Stimulated activated effector memory CD8-positive, alpha-beta T cell treated with anti-CD3 and anti-CD28 coated beads, Interleukin-12 subunit alpha, Interleukin-12 subunit beta, amount 100 ng/mL, for 72 hours (primary cell): Measurements from ENCODE around the gene SIRT5.

Source experiments
- ATAC-seq: fragments of 150-1000 bp; cut with Tn5 transposase; 2 replicates; pipeline ENCODE4 v1.10.0; 2021
- DNase-seq, 2 donors: peaks; one replicate each; pipeline ENCODE4 v3.0.0; 2021 to 2022; ENCODE audit warnings: low spot score in 2 of 2
- H3K27ac Mint-ChIP-seq: one replicate; pipeline ENCODE4 v1.8.0; 2022; ENCODE audit warnings: mild to moderate bottlenecking, mixed read lengths
- H3K36me3 Mint-ChIP-seq: one replicate; pipeline ENCODE4 v1.8.0; 2022; ENCODE audit warnings: mild to moderate bottlenecking, mixed read lengths
- H3K4me1 Mint-ChIP-seq: one replicate; pipeline ENCODE4 v1.8.0; 2022; ENCODE audit warnings: mixed read lengths
- H3K4me3 Mint-ChIP-seq: one replicate; pipeline ENCODE4 v1.8.0; 2022; ENCODE audit warnings: mild to moderate bottlenecking, mixed read lengths
- H3K9me3 Mint-ChIP-seq: one replicate; pipeline ENCODE4 v1.8.0; 2022; ENCODE audit warnings: mixed read lengths

SIRT5 gene

GRCh38 chr6:13629459-13630116 is 55.2 kb downstream of the SIRT5 start:
- peaks cover 97% of the 10 kb centered on the region for H3K36me3 Mint-ChIP-seq

GRCh38 chr6:13630499-13630898 is 56.1 kb downstream of the SIRT5 start:
- Mint-ChIP-seq H3K4me1 (peaks cover 9% of the 10 kb centered on the region), H3K9me3 (no peaks in the 10 kb centered on the region), H3K27ac (peak overlapping the region; percentile 20), H3K4me3 (no peak overlapping the region), H3K36me3 (peaks cover 97% of the 10 kb centered on the region)
- no peak for ATAC-seq
- DNase-seq: no peak

More at GRCh38 chr6:13629459-13630116, 55.2 kb downstream of the SIRT5 start:
- no peak for ATAC-seq
- Mint-ChIP-seq H3K9me3 (no peaks in the 10 kb centered on the region), H3K4me3 (no peak overlapping the region), H3K27ac (peak overlapping the region; percentile 20), H3K4me1 (peaks cover 15% of the 10 kb centered on the region)
- DNase-seq: no peak

DNA sequence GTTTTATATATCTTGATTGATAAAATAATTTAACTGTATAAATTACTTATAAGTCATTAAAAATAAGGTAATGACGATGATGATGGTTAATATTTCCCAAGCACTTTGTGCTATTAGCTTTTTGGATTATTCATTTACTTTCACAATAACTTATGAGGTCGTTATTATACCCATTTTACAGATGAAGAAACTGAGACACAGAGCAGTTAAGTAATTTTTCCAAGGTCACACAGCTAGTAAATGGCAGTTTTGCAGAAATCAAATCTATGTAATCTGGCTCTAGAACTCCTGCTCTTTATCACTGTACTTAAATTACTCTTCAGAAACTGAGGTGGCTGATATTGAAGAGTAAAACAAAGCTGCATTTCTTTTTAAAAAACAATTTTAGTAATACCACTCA is 58.9 kb downstream of the SIRT5 start:
- Mint-ChIP-seq H3K4me3 (no peak overlapping the region), H3K27ac (no peak overlapping the region), H3K36me3 (peaks cover 97% of the 10 kb centered on the region), H3K4me1 (peaks cover 20% of the 10 kb centered on the region), H3K9me3 (no peaks in the 10 kb centered on the region)
- DNase-seq (no peak), ATAC-seq (no peak)

- Mint-ChIP-seq H3K4me1 (peaks cover 15% of the 10 kb centered on the region), H3K36me3 (peaks cover 96% of the 10 kb centered on the region), H3K27ac (no peak overlapping the region), H3K4me3 (no peak overlapping the region), H3K9me3 (no peaks in the 10 kb centered on the region)
- DNase-seq (no peak), ATAC-seq (no peak)
These were observed 61.7 kb downstream of the SIRT5 start for GRCh38 chr6:13635948-13636658.

DNA sequence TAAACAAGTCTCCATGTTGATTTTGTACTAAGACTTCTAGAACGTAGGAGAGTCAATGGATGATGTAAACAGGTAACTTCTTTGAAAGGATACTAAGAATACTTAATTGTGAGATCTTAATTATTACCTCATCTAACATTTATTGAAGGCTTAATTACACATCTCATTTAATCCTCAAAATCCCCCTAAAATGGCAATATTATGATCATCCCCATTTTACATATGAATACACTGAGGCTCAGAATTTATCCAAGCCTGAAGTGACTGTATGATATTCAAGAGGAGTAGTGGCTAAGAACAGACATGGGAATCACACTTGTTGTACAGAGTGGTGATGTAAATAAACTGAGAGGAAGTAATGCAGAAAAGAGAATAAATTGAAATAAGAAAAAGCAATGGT is 63.6 kb downstream of the SIRT5 start:
- Mint-ChIP-seq H3K27ac (peak overlapping the region; percentile 27), H3K4me3 (no peak overlapping the region), H3K9me3 (no peaks in the 10 kb centered on the region), H3K4me1 (peaks cover 19% of the 10 kb centered on the region), H3K36me3 (peaks cover 93% of the 10 kb centered on the region)
- DNase-seq (no peak), ATAC-seq (no peak)

DNA sequence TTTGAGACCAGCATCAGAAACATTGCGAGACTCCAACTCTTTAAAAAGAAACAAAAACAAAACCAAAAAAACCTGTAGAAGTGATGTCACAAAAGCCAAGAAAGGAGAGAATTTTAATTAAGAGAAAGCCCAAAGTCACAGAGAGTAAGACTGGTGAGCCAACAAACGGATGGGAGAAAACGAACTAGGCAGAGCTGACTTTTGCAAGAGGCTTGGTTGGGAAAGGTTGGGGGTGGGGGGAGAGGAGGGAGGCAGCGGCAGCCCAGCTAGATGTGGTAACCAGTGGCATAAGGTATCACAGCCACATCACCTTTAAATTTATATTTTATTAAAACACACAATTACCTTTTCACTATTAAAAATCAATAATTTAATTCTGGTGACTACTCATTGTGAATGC is 64.2 kb downstream of the SIRT5 start:
- DNase-seq (no peak), ATAC-seq (no peak)
- no peaks in the 10 kb centered on the region for H3K9me3 Mint-ChIP-seq
- H3K4me3 Mint-ChIP-seq: no peak overlapping the region
- peaks cover 23% of the 10 kb centered on the region for H3K4me1 Mint-ChIP-seq
- peaks cover 93% of the 10 kb centered on the region for H3K36me3 Mint-ChIP-seq
- H3K27ac Mint-ChIP-seq: peak overlapping the region; percentile 27

GRCh38 chr6:13641315-13641714 is 66.9 kb downstream of the SIRT5 start:
- no peak overlapping the region for H3K4me3 Mint-ChIP-seq
- no peak overlapping the region for H3K27ac Mint-ChIP-seq
- ATAC-seq: no peak
- H3K4me1 Mint-ChIP-seq: peaks cover 20% of the 10 kb centered on the region
- no peak for DNase-seq
- peaks cover 96% of the 10 kb centered on the region for H3K36me3 Mint-ChIP-seq
- no peaks in the 10 kb centered on the region for H3K9me3 Mint-ChIP-seq

GRCh38 chr6:13643125-13643524 is 68.7 kb downstream of the SIRT5 start:
- DNase-seq (no peak), ATAC-seq (no peak)
- Mint-ChIP-seq H3K4me1 (peaks cover 14% of the 10 kb centered on the region), H3K27ac (no peak overlapping the region), H3K9me3 (no peaks in the 10 kb centered on the region), H3K36me3 (peaks cover 94% of the 10 kb centered on the region), H3K4me3 (no peak overlapping the region)

GRCh38 chr6:13648850-13649249 is 74.4 kb downstream of the SIRT5 start:
- ATAC-seq (no peak), DNase-seq (no peak)
- no peaks in the 10 kb centered on the region for H3K9me3 Mint-ChIP-seq
- H3K4me3 Mint-ChIP-seq: no peak overlapping the region
- H3K27ac Mint-ChIP-seq: no peak overlapping the region
- peaks cover 8% of the 10 kb centered on the region for H3K4me1 Mint-ChIP-seq
- H3K36me3 Mint-ChIP-seq: peaks cover 90% of the 10 kb centered on the region

DNA sequence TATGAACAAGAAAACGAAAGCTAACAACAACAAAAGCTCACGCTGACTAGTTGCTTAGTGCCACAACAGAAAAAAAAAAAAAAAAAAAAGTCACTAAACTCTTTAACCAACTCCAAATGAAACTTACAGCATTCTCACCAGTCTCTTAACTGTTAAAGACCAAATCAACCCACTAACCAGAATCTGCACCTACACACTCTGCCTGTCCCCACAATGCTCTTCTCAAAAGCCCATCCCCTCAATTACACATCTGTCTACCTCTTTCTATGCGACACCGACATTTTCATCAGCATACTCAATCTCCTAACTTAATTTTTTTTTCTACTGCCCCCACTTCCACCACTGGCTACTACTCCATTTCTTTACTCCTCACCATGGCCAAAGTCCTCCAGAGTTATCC is 75.0 kb downstream of the SIRT5 start:
- DNase-seq (no peak), ATAC-seq (peak; percentile 40)
- peaks cover 8% of the 10 kb centered on the region for H3K4me1 Mint-ChIP-seq
- H3K9me3 Mint-ChIP-seq: no peaks in the 10 kb centered on the region
- H3K27ac Mint-ChIP-seq: peak overlapping the region; percentile 30
- H3K4me3 Mint-ChIP-seq: peak overlapping the region; percentile 5
- H3K36me3 Mint-ChIP-seq: peaks cover 90% of the 10 kb centered on the region

DNA sequence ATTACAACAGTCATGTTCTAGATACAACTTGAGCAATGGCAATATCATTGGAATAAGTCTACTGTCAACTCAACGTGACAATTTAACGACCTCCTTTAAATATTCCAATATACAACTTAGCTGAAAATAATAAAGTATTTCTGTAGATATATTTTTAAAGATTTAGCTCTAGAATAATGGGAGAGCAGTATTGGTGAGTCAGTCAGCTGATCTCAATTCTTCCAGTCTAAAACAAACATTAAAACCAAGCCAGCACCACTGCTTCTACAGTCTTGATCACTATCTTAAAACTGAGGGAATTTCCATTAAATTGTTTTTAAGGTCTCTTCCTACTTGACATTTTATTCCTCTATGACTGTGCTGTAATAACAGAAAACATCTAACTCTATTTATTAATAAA is 78.9 kb downstream of the SIRT5 start:
- ATAC-seq (no peak), DNase-seq (no peak)
- peaks cover 77% of the 10 kb centered on the region for H3K36me3 Mint-ChIP-seq
- peaks cover 8% of the 10 kb centered on the region for H3K4me1 Mint-ChIP-seq
- H3K4me3 Mint-ChIP-seq: no peak overlapping the region
- no peaks in the 10 kb centered on the region for H3K9me3 Mint-ChIP-seq
- H3K27ac Mint-ChIP-seq: no peak overlapping the region

- Mint-ChIP-seq H3K9me3 (no peaks in the 10 kb centered on the region), H3K36me3 (peaks cover 65% of the 10 kb centered on the region), H3K27ac (no peak overlapping the region), H3K4me3 (no peak overlapping the region), H3K4me1 (peaks cover 8% of the 10 kb centered on the region)
- DNase-seq (no peak), ATAC-seq (no peak)
These were observed 80.1 kb downstream of the SIRT5 start for GRCh38 chr6:13654496-13654895.

DNA sequence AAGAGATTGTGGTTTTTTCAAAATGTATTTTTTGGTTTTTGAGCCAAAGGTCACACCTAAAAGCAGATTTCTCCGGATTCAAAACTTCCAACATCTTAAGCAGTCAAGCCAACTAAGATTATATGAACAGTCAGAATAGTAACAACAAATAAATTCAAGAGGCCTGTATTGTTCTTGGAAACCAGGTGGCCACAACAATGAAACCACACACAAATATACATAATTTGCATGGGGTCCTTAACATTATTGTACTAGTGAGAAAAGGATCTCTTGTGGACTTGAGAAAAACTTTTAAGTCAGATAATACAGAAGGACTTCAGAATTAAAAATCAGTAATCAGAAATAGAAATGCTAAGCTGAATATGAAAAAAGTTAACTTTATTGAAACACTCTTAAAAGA is 81.3 kb downstream of the SIRT5 start:
- Mint-ChIP-seq H3K4me1 (peaks cover 17% of the 10 kb centered on the region), H3K4me3 (no peak overlapping the region), H3K36me3 (peaks cover 53% of the 10 kb centered on the region), H3K27ac (no peak overlapping the region), H3K9me3 (no peaks in the 10 kb centered on the region)
- ATAC-seq: no peak
- no peak for DNase-seq

- no peak overlapping the region for H3K4me3 Mint-ChIP-seq
- peaks cover 61% of the 10 kb centered on the region for H3K4me1 Mint-ChIP-seq
- peaks cover 15% of the 10 kb centered on the region for H3K36me3 Mint-ChIP-seq
- no peaks in the 10 kb centered on the region for H3K9me3 Mint-ChIP-seq
- DNase-seq: no peak
- no peak for ATAC-seq
- no peak overlapping the region for H3K27ac Mint-ChIP-seq
These were observed 85.9 kb downstream of the SIRT5 start for GRCh38 chr6:13660273-13660672.

GRCh38 chr6:13660893-13661292 is 86.5 kb downstream of the SIRT5 start:
- H3K4me3 Mint-ChIP-seq: no peak overlapping the region
- DNase-seq: no peak
- no peaks in the 10 kb centered on the region for H3K9me3 Mint-ChIP-seq
- H3K4me1 Mint-ChIP-seq: peaks cover 67% of the 10 kb centered on the region
- no peak for ATAC-seq
- H3K36me3 Mint-ChIP-seq: peaks cover 12% of the 10 kb centered on the region
- H3K27ac Mint-ChIP-seq: peak overlapping the region; percentile 24

DNA sequence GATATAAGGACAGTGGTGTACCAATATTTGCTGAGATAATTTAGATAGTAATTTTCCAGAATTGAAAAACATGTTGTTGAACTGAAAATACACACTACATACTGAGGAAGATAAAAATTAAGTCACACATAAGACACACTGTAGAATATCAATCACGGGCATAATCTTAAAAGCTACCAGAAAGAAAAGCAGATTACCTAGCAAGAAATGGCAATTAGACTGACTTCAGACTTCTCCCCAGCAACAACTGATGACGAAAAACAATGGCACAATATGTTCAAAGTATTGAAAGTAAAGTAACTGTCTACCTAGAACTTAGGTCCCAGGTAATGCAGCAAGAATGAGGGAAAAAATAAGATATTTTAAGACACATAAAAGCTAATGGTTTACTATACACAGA is 87.2 kb downstream of the SIRT5 start:
- no peaks in the 10 kb centered on the region for H3K9me3 Mint-ChIP-seq
- H3K4me3 Mint-ChIP-seq: no peak overlapping the region
- H3K4me1 Mint-ChIP-seq: peaks cover 75% of the 10 kb centered on the region
- DNase-seq (no peak), ATAC-seq (no peak)
- H3K27ac Mint-ChIP-seq: no peak overlapping the region
- peaks cover 8% of the 10 kb centered on the region for H3K36me3 Mint-ChIP-seq
